Measurements from ENCODE around the gene SH3BP5.
"Not testable (repeated sequence)": the region's sequence is repeated elsewhere in the genome, so short reads cannot be mapped to it uniquely, and the experiment has no call there.

Gene SH3BP5

GRCh38 chr3:15332405-15333098 lies at the start of gene SH3BP5:
Gene SH3BP5, minus strand, starts transcription at chr3:15332586. Its CDS starts 178 bp downstream, at chr3:15332408.
- Histone ChIP-seq H3K36me3 (replicated peaks) (no peaks in the 10 kb centered on the region), H3K9me3 (no peaks in the 10 kb centered on the region), H3K4me1 (peaks cover 19% of the 10 kb centered on the region), H3K4me3 (peak within 1 kb of the TSS; percentile 48), H3K27me3 (ENCODE audit: low read depth) (no peaks in the 10 kb centered on the region)
- in situ Hi-C loops (cut with MboI; ENCODE audit: low sequenced_read_pairs), result no loop called here
- DNase-seq (ENCODE audit: low spot score in 2 of 2), result peak; percentile 69 to 77

- no peaks in the 10 kb centered on the region for H3K36me3 ChIP-seq (replicated peaks)
- DNase-seq (ENCODE audit: low spot score in 2 of 2), result no peak
- H3K4me1 ChIP-seq, result peaks cover 5% of the 10 kb centered on the region
- no peaks in the 10 kb centered on the region for H3K27me3 ChIP-seq (ENCODE audit: low read depth)
- in situ Hi-C loops (cut with MboI; ENCODE audit: low sequenced_read_pairs), result loop anchor here (5.0 kb wide), 1 partner anchor 114 kb away; no protein-coding TSS in a partner anchor
- H3K9me3 ChIP-seq, result no peaks in the 10 kb centered on the region
- no peak overlapping the region for H3K4me3 ChIP-seq
Measured at GRCh38 chr3:15380980-15381890, 48.8 kb upstream of the SH3BP5 start.

- Histone ChIP-seq H3K4me3 (no peak overlapping the region), H3K27me3 (ENCODE audit: low read depth) (no peaks in the 10 kb centered on the region), H3K4me1 (peaks cover 5% of the 10 kb centered on the region), H3K9me3 (no peaks in the 10 kb centered on the region), H3K36me3 (replicated peaks) (no peaks in the 10 kb centered on the region)
- DNase-seq (ENCODE audit: low spot score in 2 of 2), result peak; percentile 89 to 95
- in situ Hi-C loops (cut with MboI; ENCODE audit: low sequenced_read_pairs), result no loop called here
Measured at GRCh38 chr3:15377961-15378791, 45.8 kb upstream of the SH3BP5 start.

GRCh38 chr3:15375461-15376000 lies 43.1 kb upstream of the SH3BP5 start:
- H3K4me1 ChIP-seq, result peaks cover 5% of the 10 kb centered on the region
- H3K27me3 ChIP-seq (ENCODE audit: low read depth), result no peaks in the 10 kb centered on the region
- no peaks in the 10 kb centered on the region for H3K36me3 ChIP-seq (replicated peaks)
- in situ Hi-C loops (cut with MboI; ENCODE audit: low sequenced_read_pairs), result no loop called here
- DNase-seq (ENCODE audit: low spot score in 2 of 2), result no peak
- no peaks in the 10 kb centered on the region for H3K9me3 ChIP-seq
- H3K4me3 ChIP-seq, result no peak overlapping the region

- Histone ChIP-seq H3K9me3 (no peaks in the 10 kb centered on the region), H3K36me3 (replicated peaks) (no peaks in the 10 kb centered on the region), H3K4me1 (peaks cover 3% of the 10 kb centered on the region), H3K4me3 (no peak overlapping the region), H3K27me3 (ENCODE audit: low read depth) (no peaks in the 10 kb centered on the region)
- in situ Hi-C loops (cut with MboI; ENCODE audit: low sequenced_read_pairs), result no loop called here
- DNase-seq (ENCODE audit: low spot score in 2 of 2), result no peak
Measured at GRCh38 chr3:15372918-15373317, 40.5 kb upstream of the SH3BP5 start.

GRCh38 chr3:15368561-15369135 lies 36.3 kb upstream of the SH3BP5 start:
- no peaks in the 10 kb centered on the region for H3K27me3 ChIP-seq (ENCODE audit: low read depth)
- in situ Hi-C loops (cut with MboI; ENCODE audit: low sequenced_read_pairs), result no loop called here

GRCh38 chr3:15367059-15367458 lies 34.7 kb upstream of the SH3BP5 start:
- in situ Hi-C loops (cut with MboI; ENCODE audit: low sequenced_read_pairs), result no loop called here
- Histone ChIP-seq H3K4me3 (no peak overlapping the region), H3K36me3 (replicated peaks) (no peaks in the 10 kb centered on the region), H3K27me3 (ENCODE audit: low read depth) (no peaks in the 10 kb centered on the region), H3K9me3 (no peaks in the 10 kb centered on the region), H3K4me1 (peaks cover 10% of the 10 kb centered on the region)
- DNase-seq (ENCODE audit: low spot score in 2 of 2), result no peak

More at GRCh38 chr3:15368561-15369135, 36.3 kb upstream of the SH3BP5 start:
- Histone ChIP-seq H3K9me3 (no peaks in the 10 kb centered on the region), H3K4me1 (peaks cover 10% of the 10 kb centered on the region), H3K4me3 (no peak overlapping the region), H3K36me3 (replicated peaks) (no peaks in the 10 kb centered on the region)
- no peak for DNase-seq (ENCODE audit: low spot score in 2 of 2)

- in situ Hi-C loops (cut with MboI; ENCODE audit: low sequenced_read_pairs), result not testable (repeated sequence)
- peaks cover 17% of the 10 kb centered on the region for H3K4me1 ChIP-seq
Measured at GRCh38 chr3:15364078-15364477, 31.7 kb upstream of the SH3BP5 start.

GRCh38 chr3:15361494-15362214 lies 29.3 kb upstream of the SH3BP5 start:
- in situ Hi-C loops (cut with MboI; ENCODE audit: low sequenced_read_pairs), result no loop called here
- no peaks in the 10 kb centered on the region for H3K27me3 ChIP-seq (ENCODE audit: low read depth)
- peak in 1 of 2 experiments; percentile 32 for DNase-seq (ENCODE audit: low spot score in 2 of 2)
- H3K9me3 ChIP-seq, result no peaks in the 10 kb centered on the region
- H3K4me3 ChIP-seq, result no peak overlapping the region
- no peaks in the 10 kb centered on the region for H3K36me3 ChIP-seq (replicated peaks)
- peaks cover 18% of the 10 kb centered on the region for H3K4me1 ChIP-seq

More at GRCh38 chr3:15364078-15364477, 31.7 kb upstream of the SH3BP5 start:
- not testable (repeated sequence) for H3K4me3 ChIP-seq; H3K27me3 ChIP-seq (ENCODE audit: low read depth); H3K9me3 ChIP-seq; H3K36me3 ChIP-seq (replicated peaks)
- DNase-seq (ENCODE audit: low spot score in 2 of 2), result peak; percentile 10 to 56

GRCh38 chr3:15360788-15361493 lies 28.6 kb upstream of the SH3BP5 start:
- Histone ChIP-seq H3K4me1 (peaks cover 20% of the 10 kb centered on the region), H3K27me3 (ENCODE audit: low read depth) (no peaks in the 10 kb centered on the region), H3K4me3 (no peak overlapping the region), H3K9me3 (no peaks in the 10 kb centered on the region), H3K36me3 (replicated peaks) (no peaks in the 10 kb centered on the region)
- DNase-seq (ENCODE audit: low spot score in 2 of 2), result no peak
- in situ Hi-C loops (cut with MboI; ENCODE audit: low sequenced_read_pairs), result no loop called here

- no peak for DNase-seq (ENCODE audit: low spot score in 2 of 2)
- Histone ChIP-seq H3K9me3 (no peaks in the 10 kb centered on the region), H3K27me3 (ENCODE audit: low read depth) (no peaks in the 10 kb centered on the region), H3K36me3 (replicated peaks) (no peaks in the 10 kb centered on the region), H3K4me1 (peaks cover 20% of the 10 kb centered on the region), H3K4me3 (no peak overlapping the region)
- in situ Hi-C loops (cut with MboI; ENCODE audit: low sequenced_read_pairs), result no loop called here
Measured at GRCh38 chr3:15359677-15360397, 27.5 kb upstream of the SH3BP5 start.
